GM19099 (cell line): ENCODE measurements around the gene HELZ.

Source experiments
- POLR2A ChIP-seq: IDR thresholded peaks from 3 replicates; pipeline ENCODE4 v1.6.1; 2011; ENCODE audit warnings: low read depth; ENCODE audit not compliant: insufficient read length; ENCODE audit errors: extremely low read depth

HELZ gene

DNA sequence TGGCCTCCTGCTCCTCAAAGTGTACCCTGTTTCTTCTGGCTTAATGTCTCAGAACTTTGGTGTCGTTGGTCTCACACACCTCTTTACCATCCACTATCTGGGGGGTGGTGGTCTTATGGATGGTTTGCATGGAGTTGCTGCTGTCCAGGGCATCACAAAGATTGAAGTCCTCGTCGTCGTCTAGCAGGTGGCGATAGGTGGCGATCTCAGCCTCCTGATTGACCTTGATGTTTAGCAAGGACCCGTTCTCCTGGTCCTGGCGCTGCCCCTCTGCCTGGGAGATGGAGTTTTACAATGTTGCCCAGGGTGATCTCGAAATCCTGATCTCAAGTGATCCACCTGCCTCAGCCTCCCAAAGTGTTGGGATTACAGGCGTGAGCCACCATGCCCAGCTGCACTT, 31.1 kb upstream of the HELZ start:
- no peak for TF ChIP-seq POLR2A

GRCh38 chr17:67274466-67274865, 29.5 kb upstream of the HELZ start:
- TF ChIP-seq POLR2A: no peak

- no peak for TF ChIP-seq POLR2A
These were observed 28.9 kb upstream of the HELZ start for GRCh38 chr17:67273900-67274299.

DNA sequence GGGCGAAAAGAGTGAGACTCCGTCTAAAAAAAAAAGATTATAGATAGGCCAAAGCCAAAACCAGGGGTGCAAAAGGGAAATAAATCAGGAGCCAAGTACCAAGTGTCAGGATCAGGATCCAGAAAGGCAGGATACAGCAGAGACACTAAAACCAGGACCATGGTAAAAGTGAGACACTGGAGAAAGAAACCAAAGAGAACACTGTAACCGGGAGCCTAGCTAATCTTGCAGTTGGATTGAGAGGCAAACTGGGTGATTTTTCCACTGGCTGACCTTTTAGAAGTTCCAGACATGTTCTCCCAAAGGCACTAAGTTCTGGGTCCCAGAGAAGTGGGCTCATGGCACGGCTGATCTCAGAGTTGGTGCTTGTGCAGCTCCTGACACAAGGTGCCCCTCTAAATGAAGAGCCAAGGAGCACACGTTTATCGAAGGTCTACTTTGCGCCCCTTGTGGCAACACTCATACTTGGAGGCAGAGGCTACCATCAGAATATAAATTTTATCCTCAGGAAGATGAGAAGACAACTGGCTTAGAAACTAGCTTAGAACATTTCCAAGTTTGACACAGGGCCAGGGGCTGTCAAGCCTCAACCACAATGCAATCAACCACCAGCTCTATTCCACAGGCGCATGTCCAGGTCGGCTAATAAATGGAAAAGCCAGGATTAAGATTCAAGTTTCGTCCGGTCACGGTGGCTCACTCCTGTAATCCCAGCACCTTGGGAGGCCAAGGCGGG, 27.5 kb upstream of the HELZ start:
- no peak for TF ChIP-seq POLR2A

- no peak for TF ChIP-seq POLR2A
These were observed 25.4 kb upstream of the HELZ start for GRCh38 chr17:67270416-67270815.

DNA sequence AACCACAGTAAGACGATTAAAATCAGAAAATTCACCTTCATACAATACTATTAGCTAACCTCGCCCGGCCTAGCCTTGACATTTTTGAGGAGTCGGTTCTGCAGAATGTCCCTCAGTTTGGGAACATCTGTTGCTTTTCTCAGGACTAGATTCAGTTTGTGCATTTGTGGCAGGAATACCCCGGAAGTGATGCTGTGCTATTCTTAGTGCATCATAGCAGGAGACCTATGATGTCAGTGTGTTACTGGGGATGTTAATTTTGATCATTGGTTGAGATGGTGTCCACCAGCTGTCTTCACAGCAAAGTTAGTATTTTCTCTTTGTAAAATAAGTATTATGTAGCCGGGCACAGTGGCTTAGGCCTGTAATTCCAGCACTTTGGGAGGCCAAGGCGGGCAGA, 21.5 kb upstream of the HELZ start:
- no peak for TF ChIP-seq POLR2A

- no peak for TF ChIP-seq POLR2A
These were observed 20.5 kb upstream of the HELZ start for GRCh38 chr17:67265436-67266019.

GRCh38 chr17:67262435-67263117, 17.6 kb upstream of the HELZ start:
- TF ChIP-seq POLR2A: no peak

DNA sequence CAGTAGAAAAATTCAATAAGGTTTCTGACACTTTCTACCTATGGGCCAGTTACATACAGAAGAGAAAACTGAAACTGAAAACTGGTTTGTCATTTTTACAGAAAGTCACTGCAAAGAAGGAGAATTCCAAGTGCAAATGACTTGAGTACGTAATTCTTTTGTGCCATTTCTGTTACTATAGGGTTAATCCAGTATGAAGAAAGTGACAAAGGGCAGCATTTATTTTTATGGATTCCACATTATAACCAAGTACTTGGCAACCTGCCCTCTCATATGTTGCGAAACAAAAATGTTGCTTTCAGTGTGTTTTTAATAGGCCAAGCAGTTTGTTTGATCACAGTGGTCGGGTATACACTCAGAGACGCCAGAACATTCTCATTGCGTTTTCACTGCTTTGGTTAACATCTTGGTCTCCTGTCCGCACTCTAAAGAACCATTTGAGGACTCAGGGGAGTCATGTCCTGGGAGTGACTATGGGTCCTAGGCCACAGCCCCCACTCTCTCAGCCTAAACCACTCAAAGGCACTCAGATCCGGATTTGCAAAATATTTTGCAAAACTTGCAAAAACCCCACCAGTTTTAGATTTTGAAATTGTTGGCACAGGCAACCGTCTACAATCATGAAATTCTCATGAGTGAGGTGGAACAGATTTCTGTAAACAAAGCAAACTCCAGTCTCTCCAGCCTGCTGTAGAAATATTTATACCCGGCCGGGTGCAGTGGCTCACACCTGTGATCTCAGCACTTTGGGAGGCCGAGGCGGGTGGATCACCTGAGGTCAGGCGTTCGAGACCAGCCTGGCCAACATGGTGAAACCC, 15.4 kb upstream of the HELZ start:
- no peak for TF ChIP-seq POLR2A

- no peak for TF ChIP-seq POLR2A
These were observed 13.9 kb upstream of the HELZ start for GRCh38 chr17:67258821-67259468.

DNA sequence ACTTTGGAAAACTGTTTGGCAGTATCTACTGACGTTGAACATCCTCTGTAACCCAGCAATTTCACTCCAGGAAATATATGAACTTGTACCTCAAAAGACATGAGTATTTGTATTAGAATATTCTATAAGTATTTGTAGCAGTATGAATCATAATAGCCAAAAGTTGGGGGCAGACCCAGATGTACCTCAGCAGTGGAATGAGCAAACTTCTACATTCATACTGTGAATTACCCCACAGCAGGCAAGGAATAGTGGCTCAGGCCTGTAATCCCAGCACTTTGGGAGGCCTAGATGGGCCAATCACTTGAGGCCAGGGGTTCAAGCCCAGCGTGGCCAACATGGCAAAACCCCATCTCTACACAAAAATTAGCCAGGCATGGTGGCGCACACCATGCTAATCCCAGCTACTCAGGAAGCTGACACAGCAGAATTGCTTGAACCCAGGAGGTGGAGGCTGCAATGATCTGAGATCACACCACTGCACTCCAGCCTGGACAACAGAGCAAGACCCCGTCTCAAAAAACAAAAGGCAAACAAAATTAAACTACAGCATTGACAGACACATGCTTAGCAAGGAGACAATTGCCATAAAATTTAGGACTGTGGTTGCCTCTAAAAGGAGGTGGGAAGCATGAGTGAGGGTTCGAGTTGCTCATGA, 11.2 kb upstream of the HELZ start:
- no peak for TF ChIP-seq POLR2A

- no peak for TF ChIP-seq POLR2A
These were observed 8.4 kb upstream of the HELZ start for GRCh38 chr17:67253384-67253783.

DNA sequence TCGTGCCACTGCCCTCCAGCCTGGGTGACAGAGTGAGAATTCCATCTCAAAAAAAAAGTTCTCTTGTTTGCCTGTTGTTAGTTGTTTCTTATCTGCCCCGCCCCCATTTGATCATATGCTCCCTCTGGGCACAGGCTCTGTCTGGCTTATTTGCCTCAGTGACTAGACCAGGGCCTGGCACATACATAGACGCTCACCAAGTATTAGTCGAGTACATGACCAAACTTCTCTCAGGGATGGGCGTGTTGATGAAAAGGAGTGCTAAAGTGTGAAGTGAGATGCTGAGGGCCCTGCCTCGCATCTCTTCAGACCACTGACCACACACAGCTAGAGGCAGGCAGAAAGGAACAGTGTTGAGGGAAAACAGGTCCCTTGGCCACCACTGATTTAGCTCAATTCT, 3.3 kb upstream of the HELZ start:
- TF ChIP-seq POLR2A: no peak

- TF ChIP-seq POLR2A: no peak
These were observed 2.5 kb upstream of the HELZ start for GRCh38 chr17:67247416-67247900.
